Hippocampal formation (tissue), 2 donors: ENCODE results near the gene SUSD1.

ENCODE experiments used
- DNase-seq, 2 donors: peaks; one replicate each; lab custom pipeline; 2025; lab: John Stamatoyannopoulos, UW

SUSD1 gene

GRCh38 chr9:112012026-112012902, 162.8 kb downstream of the SUSD1 start:
- DNase-seq = peak; percentile 35 to 45

GRCh38 chr9:112011051-112011620, 164.0 kb downstream of the SUSD1 start:
- no peak for DNase-seq

GRCh38 chr9:112010537-112010936, 164.6 kb downstream of the SUSD1 start:
- no peak for DNase-seq

GRCh38 chr9:112009656-112010055, 165.4 kb downstream of the SUSD1 start:
- DNase-seq = no peak

GRCh38 chr9:112007575-112008240, 167.4 kb downstream of the SUSD1 start:
- DNase-seq = no peak

- no peak for DNase-seq
These were observed 168.6 kb downstream of the SUSD1 start for GRCh38 chr9:112006361-112007020.

- DNase-seq = no peak
These were observed 169.2 kb downstream of the SUSD1 start for GRCh38 chr9:112005939-112006338.

GRCh38 chr9:112003538-112003937, 171.6 kb downstream of the SUSD1 start:
- DNase-seq = no peak

GRCh38 chr9:112002847-112003457, 172.1 kb downstream of the SUSD1 start:
- DNase-seq = no peak

GRCh38 chr9:112002131-112002846, 172.8 kb downstream of the SUSD1 start:
- DNase-seq = no peak

- DNase-seq = no peak
These were observed 174.4 kb downstream of the SUSD1 start for GRCh38 chr9:112000743-112001142.

- DNase-seq = no peak
These were observed 175.8 kb downstream of the SUSD1 start for GRCh38 chr9:111999319-111999718.

GRCh38 chr9:111997831-111998230, 177.3 kb downstream of the SUSD1 start:
- DNase-seq = no peak

GRCh38 chr9:111994831-111995458, 180.2 kb downstream of the SUSD1 start:
- DNase-seq = no peak

- no peak for DNase-seq
These were observed 181.8 kb downstream of the SUSD1 start for GRCh38 chr9:111993319-111993718.

- DNase-seq = no peak
These were observed 182.6 kb downstream of the SUSD1 start for GRCh38 chr9:111992523-111992922.

- no peak for DNase-seq
These were observed 183.9 kb downstream of the SUSD1 start for GRCh38 chr9:111991179-111991578.
